GM12873 (cell line): Measurements from ENCODE around the gene LYPD3.

Source experiments
- CTCF ChIP-seq: IDR thresholded peaks from 2 replicates; pipeline ENCODE4 v1.5.1; 2012; ENCODE audit warnings: low read depth, mild to moderate bottlenecking, moderate library complexity, low read length, control low read depth; ENCODE audit not compliant: insufficient read depth; ENCODE audit errors: missing control alignments

Gene LYPD3

GRCh38 chr19:43465468-43466120 lies at the start of gene LYPD3:
TSS of gene LYPD3 (minus strand) at chr19:43465608. CDS start at chr19:43465571, 37 bp downstream.
- no peak for TF ChIP-seq CTCF

DNA sequence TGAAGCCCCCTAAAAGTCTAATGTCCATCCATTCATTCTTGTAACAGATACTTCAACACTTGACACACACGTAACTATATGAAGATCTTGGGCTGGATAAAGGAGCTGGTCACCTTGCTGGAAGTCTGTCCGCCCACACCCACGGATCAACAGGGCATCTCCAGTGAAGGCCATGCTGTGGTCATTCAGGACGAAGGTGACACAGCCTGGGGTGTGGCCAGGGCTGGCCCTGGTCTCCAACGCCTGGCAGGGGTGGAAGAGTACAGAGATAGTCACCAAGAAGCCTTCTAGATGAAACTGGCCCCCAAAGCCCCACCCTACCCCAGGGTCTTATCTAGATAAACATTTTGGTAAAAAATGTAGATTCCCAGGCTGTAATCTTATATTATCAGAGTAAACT lies 45.9 kb upstream of the LYPD3 start:
- TF ChIP-seq CTCF, result no peak

DNA sequence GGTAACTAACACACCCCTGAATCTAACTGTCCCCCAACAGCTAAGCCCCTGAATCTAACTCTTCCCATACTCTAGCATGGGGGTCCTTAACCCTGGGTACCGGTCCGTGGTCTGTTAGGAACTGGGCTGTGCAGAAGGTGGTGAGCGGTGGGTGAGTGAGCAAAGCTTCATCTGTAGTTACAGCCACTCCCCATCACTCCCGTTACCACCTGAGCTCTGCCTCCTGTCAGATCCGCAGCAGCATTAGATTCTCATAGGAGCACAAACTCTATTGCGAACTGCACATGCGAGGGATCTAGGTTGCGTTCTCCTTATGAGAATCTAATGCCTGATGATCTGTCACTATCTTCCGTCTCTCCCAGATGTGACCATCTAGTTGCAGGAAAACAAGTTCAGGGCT lies 45.3 kb upstream of the LYPD3 start:
- TF ChIP-seq CTCF, result no peak

GRCh38 chr19:43507880-43508279 lies 42.5 kb upstream of the LYPD3 start:
- TF ChIP-seq CTCF, result no peak

GRCh38 chr19:43506629-43507028 lies 41.2 kb upstream of the LYPD3 start:
- TF ChIP-seq CTCF, result no peak

DNA sequence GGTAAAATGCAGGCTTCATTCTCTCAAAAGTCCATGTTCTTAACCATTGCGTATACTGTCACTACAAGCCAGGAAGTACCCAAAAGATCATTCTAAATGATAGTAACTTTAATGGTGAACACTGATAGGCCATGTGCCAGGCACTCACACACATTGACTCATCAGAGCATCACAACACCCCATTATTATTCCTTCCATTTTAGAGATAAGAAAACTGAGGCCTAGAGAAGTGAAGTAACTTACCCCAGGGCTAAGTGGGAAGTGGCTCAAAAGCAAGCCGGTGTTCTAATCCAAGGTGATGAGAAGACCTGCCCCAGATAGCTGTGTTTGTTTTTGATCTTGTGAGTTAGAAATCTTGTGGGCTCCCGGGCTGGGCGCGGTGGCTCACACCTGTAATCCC lies 40.5 kb upstream of the LYPD3 start:
- no peak for TF ChIP-seq CTCF

GRCh38 chr19:43505186-43505456 lies 39.7 kb upstream of the LYPD3 start:
- TF ChIP-seq CTCF, result no peak
